Activated gamma-delta T cell (primary cell): ENCODE results near the gene OPRM1.

Source experiments
- DNase-seq: peaks from one replicate; lab custom pipeline; 2025; lab: John Stamatoyannopoulos, UW

Gene OPRM1

GRCh38 chr6:154277629-154278017 lies 238.6 kb downstream of the OPRM1 start:
- no peak for DNase-seq

- DNase-seq = no peak
Observed at GRCh38 chr6:154280521-154280920, 241.5 kb downstream of the OPRM1 start.

GRCh38 chr6:154284313-154284853 lies 245.3 kb downstream of the OPRM1 start:
- DNase-seq = no peak

GRCh38 chr6:154285826-154286225 lies 246.8 kb downstream of the OPRM1 start:
- DNase-seq = no peak

DNA sequence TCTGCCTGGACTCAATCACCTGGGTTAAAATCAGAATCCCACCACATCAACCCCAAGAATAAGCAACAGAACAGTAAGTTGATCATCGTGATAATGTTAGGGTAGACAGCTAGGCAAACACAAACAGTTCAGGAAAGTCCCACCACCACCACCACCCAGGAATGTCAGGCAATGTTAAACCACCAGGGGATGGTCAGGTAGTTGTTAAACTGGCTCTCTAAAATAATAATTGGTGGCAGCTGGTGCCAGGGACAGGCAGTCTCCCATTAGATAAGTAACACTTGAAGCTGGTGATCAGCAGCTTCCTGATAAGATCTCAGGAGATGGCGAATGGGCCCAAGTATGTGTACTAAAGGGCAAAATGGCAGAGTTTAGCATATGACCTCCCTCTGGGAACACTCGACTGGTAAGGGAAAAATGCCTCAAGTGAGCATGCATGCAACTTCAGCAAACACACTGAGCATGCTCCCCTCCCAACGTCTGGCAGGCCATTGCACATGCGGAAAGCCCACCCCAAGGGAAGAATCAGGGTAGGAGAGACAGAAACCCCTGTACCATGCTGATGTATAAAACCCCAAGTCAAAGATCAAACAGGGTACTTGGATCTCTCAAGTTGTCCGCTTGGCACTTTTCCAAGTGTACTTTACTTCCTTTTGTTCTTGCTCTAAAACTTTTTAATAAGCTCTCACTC lies 250.9 kb downstream of the OPRM1 start:
- no peak for DNase-seq

DNA sequence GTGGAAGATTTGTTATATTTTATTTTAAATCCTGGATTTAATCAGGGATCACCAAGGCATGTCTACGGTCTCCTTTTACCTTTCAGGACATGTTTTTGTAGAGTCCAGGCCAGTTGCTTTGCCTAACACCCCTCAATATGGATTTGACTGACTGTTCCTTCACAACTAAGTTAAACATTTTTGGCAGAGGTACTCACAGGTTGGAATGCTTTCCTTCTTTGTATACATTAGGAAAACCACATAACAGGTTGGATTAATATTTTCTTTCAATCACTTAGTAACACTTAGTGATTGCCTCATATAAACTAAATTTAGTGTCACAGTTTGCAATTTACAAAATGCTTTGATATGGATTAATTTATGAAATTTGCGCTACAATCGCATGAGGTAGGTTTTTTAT lies 253.0 kb downstream of the OPRM1 start:
- no peak for DNase-seq

DNA sequence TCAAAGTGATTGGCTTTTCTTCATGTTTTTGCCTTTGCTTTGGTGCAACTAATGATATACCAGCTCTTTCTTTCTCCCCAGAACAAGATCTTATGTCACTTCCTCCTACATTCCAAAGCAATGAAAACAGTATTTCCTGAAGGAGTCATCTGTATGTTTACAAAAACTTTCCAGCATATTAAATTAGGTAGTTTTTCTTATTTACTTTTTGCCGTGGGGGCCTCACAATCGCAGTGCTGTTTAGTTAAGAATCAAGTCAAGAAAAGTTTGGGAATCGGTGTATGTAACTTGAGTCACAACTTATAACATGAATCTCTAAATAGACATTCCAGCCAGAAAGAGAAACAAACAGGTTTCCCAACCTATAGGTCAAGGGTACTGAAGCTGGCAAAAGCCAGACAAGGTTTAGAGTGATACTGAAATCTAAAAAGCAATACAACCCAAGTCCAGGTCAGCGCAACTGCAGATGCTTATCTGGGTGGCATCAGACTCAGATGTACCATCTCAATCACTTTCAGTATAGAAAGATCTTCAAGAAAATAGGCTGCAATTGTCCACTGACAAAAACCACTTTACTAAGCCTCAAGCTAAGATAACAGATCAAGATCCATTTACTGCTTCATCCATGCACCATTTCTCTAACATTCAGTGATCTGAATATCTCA lies 253.9 kb downstream of the OPRM1 start:
- no peak for DNase-seq

- no peak for DNase-seq
Observed at GRCh38 chr6:154295733-154296132, 256.7 kb downstream of the OPRM1 start.
